GM21381 (cell line): ENCODE results near the gene BMS1.
"Not testable (repeated sequence)": the region's sequence is repeated elsewhere in the genome, so short reads cannot be mapped to it uniquely, and the experiment has no call there.

ENCODE experiments used
- ATAC-seq: cut with Tn5 transposase; IDR thresholded peaks from one replicate; pipeline ENCODE4 v1.9.1; 2021; ENCODE audit warnings: mild to moderate bottlenecking, moderate library complexity; ENCODE audit not compliant: unreplicated experiment

The BMS1 gene

DNA sequence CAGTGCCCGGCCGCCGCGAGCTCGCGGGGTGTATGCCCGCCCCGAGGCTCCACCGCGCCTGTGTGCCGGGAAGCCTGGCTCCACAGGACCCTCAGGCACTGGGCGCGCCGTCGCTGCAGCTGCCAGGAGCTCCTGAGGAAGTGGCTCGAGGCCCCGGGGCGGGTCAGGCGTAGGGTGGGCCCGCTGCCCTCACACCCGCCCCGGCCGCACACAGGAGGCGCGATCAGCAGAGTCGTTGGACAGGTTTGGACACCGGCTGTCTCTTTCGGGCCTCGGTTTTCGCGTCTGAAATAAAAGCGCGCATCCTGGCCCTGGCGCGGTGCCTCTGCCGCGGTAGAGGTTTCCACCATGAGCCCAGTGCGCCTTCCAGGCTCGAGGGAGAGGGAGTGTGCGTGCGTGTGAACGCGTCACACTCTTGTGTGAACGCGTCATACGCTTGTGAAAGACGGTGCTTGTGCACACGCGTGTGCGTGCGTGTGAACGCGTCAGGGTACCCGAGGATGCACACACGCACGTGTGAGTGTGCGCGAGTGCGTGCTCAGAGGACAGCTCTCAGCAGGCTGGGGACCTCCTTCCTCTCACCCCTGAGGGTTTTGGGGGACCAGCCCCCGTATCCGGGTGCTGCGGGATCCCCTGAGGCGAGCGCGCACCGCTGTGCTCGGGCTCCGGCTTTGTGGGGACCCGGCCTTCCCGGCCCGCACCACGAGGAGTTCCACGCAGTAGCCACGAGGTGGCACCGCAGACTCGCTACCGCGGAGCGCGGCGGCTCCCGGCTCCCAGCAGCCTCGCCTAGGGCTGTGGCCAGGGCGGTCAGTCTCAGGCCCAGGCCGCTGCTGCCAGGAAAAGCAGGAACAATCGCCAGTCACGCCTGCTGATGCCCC, 83.8 kb downstream of the BMS1 start:
- peak; percentile 58 for ATAC-seq

GRCh38 chr10:42867571-42867970, 85.0 kb downstream of the BMS1 start:
- ATAC-seq, result no peak

DNA sequence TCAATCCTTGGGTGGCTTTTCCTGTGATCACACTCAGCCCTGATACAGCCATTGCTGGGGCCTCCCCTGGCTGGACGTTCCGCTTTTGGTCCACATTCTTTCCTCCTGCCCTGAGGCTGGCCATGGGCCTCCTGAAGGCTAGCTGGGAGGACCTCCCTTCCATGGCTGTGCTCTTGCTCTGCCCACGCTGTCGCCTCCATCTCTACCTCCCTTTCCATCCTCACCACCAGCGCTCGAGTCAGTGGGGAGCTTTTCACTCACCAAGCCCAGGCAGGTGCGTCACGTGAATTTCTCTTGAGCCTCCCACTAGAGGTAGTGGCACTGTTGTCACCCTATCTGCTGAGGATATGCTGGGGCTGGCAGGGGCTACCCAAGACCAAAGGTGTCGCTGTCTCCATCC, 85.9 kb downstream of the BMS1 start:
- ATAC-seq, result no peak

DNA sequence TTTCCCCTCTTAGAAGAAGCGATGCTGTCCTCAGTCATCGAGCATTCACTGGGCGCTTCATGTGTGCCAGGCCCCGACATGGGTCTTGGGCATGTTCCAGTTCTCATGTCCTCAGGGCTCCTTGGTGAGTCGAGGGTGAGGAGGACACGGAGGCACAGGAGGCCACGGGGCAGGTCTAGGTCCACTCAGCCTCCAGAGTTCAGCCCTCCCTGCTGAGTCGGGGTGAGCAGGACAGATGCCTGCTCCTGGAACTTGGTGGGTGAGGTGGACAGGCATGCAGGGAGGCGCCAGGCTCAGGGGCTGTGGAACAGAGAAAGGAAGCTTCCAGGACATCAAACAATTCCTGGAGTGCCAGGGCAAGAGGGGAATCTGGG, 87.4 kb downstream of the BMS1 start:
- ATAC-seq, result no peak

DNA sequence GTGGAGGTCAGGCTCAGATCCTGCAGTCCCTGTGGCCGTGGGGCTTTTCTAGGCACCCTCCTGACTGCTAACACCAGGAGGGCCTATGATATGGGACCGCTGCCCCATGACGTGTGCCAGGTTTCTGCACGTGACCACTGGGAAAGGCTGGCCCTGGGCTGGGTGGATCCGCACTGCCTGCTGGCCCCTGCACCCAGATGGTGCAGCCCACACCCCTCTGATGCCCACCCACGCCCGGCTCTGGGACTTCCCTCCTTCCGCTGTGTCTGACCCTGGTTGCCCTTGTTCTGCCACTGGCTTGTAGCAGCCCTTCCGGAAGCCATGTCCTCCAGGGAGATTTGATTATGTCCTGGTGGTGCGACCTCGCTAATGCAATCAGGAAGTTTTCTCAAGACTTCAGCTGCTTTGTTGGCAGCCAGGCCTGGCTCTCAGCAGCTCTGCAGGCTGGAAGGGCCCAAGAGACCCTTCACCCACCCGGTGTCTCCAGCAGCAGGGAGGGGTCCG, 88.6 kb downstream of the BMS1 start:
- ATAC-seq, result not testable (repeated sequence)

GRCh38 chr10:42871823-42872222, 89.2 kb downstream of the BMS1 start:
- ATAC-seq, result no peak

DNA sequence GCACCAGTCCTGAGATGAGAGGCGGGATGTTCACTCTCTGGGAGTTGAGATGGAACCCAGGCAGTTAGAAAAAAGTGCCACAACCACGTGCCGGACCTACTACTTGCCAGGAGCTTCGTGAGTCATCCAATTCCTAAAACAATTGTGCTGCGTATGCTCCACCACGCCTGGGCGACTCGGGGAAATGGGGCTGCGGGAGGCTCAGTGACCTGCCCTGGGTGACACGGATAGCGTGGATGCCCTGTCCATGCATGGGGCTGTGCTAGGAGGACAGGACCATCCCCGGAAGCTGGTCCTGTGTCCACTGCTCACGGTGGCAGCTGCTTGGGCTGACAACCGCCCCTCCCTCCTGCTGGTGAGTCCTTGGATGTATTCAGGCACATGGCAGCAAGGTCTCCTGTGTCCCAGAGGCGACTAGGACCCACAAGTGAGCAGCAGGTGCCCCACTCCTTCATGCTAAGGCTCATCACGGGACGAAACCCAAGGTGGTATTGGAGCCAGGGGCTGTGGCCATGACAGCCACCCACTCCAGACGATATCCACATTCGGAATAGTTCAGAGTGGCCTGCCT, 90.4 kb downstream of the BMS1 start:
- ATAC-seq, result no peak

DNA sequence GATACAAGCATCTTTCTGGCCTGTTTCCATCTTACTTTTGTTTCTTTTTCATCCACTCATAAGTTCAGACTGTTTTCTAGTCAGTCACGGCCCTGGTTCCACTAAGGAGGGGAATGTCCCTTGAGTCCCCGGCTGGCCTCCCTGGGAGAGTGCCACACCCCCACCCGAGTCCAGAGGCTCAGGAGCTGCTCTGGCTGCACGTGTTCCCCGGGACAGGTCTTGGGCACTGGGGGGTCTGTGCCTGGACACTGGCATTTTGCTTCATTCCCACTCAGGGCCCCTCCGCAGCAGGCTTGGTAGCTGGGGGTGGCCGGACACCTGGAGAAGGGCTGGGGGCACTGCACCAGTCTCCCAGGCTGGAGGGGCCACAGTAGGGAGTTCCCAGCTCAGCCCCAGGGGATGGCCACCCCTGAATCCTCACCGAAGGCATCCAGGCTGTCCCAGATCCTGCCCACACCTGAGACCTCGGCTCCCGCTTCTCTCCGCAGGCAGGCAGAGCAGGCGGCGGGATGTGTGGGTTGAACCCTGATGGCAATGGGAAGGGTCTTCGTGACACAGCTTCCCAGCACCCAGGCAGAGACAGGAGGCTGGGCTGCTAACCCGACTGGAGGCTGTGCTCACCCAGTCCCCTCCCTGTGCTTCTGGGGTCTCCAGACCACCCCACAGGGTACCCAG, 92.3 kb downstream of the BMS1 start:
- ATAC-seq, result no peak

DNA sequence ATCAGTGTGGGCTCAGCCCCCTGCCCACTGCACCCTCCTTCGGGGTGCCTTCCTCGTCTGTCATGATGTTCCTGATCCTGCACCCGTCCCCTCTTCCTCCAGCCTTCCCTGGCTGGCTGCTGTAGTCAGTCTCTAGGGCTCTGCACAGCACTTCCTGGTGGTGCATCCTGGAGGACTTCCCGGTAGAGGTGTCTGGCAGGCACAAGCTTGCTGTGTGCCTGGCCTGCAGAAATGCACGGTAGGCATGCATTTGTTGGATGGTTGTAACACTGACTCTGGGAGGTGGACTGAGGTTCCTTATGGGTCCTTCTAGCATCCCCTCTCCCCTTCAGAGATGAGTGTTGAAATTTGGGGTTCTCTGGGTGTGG, 92.8 kb downstream of the BMS1 start:
- no peak for ATAC-seq

GRCh38 chr10:42875798-42876341, 93.3 kb downstream of the BMS1 start:
- no peak for ATAC-seq

GRCh38 chr10:42876476-42876875, 93.9 kb downstream of the BMS1 start:
- ATAC-seq, result no peak

DNA sequence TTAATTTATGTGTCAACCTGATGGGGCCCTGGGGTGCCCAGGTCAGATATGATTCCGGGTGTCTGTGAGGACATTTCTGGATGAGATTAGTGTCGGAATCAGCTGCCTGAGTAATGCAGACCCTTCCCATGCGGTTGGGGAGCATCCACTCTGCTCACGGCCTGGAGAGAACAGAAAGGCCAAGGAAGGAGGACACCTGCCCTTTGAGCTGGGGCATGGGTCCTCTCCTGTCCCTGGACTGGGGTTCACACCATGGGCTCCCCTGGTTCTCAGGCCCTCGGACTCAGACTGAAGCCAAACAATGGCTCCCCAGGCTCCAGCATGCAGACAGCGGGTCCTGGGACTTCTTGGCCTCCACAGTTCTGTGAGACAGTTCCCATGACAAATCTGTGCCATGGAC, 94.3 kb downstream of the BMS1 start:
- ATAC-seq, result no peak

GRCh38 chr10:42877496-42878030, 95.0 kb downstream of the BMS1 start:
- ATAC-seq, result no peak

DNA sequence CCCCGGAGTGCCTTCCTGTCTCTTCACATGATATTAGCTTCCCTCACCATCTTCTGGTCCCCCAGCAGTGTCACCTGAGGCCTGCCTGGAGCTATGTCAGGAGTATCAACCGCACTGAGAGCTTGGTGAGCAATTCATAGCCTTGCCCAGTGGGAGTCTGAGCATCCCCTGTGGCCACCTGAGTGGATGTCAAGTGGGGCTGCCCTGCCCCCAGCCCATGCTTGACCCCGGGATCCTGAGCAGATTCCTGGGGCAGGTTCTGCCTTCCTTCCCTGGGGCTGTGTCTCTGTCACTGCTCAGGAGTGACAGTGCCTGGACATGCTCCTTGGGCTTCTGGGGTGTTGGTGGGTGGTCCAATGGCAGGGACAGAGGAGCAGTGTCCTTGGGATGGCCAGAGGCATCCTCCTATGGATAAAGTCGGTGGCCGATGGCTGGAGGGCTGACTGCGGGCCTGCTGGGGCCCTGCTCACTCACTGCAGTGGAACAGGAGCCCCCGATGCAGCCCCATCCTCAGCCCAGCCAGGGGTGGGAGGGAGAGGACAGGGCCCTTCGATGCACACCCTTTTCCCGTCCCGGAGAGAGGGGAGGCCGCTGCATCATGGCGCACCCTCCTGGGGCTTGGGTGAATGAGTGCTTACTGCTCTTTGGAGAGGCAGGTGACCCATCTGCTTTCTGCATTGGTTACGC, 95.7 kb downstream of the BMS1 start:
- no peak for ATAC-seq

GRCh38 chr10:42878821-42879195, 96.2 kb downstream of the BMS1 start:
- ATAC-seq, result no peak

DNA sequence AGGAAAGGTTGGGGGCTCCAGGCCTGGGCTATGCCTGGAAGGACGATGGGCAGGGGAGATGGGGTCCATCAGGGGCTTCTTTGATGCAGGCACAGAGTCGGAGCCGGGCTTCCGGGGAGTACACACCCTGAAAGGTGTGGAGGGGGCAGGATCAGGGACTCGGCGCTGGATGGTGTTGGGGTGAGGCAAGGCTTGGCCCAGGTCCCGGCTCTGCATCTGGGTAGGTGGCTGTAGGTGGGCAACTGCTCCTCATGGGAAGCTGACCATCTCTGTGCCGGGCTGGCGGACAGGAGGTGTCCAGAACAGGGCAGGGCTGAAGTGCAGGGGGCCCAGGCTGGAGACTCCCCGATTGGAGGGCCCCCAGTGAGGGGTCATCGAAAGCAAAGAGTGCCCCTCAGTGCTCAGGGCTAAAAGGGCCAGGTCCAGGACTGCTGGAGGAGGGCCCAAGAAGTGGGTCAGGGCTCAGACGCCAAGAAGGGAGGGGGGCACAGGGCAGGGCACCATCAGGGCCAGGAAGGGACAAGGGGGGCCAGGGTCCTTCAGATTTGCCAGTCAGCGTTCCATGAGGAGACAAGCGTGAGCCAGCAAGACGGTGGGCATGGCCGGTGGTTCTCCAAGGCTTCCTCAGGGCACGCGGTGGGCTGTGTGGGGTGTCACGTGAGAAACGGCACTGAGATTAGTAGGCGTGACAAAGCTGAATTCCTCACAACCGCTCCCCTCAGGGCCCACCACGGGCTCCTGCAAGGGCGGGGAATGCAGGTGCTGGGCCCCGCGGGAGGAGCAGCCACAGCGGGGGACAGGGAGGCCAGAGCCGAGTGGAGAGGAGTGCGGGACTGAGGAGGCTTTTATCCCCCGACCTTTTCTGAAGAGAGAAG, 97.0 kb downstream of the BMS1 start:
- no peak for ATAC-seq

- no peak for ATAC-seq
These were observed 97.6 kb downstream of the BMS1 start for GRCh38 chr10:42880255-42880620.

- ATAC-seq, result no peak
These were observed 100.0 kb downstream of the BMS1 start for GRCh38 chr10:42882597-42882996.
